Motor neuron (in vitro differentiated cells): Measurements from ENCODE around the gene KDELR1. TPM values are rescaled to one million over a fixed set of nuclear protein-coding genes. Genes with fewer than 3 reads are reported as not detected.
A peak's percentile ranks its signal among the peaks of the same experiment; 100 is the strongest.

Experiments used
- ATAC-seq, 8 experiments: fragments of 200-7000 bp; cut with Tn5 transposase; replicated peaks in 6 of 8; 2 replicates each; pipeline ENCODE4 v1.8.0; 2021; ENCODE audit warnings: mild to moderate bottlenecking in 8 of 8, moderate library complexity in 8 of 8
- H3K27ac ChIP-seq, 2 donors: fragments of 250-450 bp; sonication (Bioruptor Pico); 2 replicates each; pipeline ENCODE4 v1.9.0; 2021; ENCODE audit warnings: antibody characterized with exemption in 2 of 2, mild to moderate bottlenecking in 2 of 2, moderate library complexity in 1 of 2
- H3K4me1 ChIP-seq, 2 donors: fragments of 250-450 bp; sonication (Bioruptor Pico); replicated peaks in 1 of 2; 2 replicates each; pipeline ENCODE4 v1.6.1; 2021; ENCODE audit warnings: antibody characterized with exemption in 2 of 2, mild to moderate bottlenecking in 2 of 2, moderate library complexity in 1 of 2
- H3K4me3 ChIP-seq, 5 donors: fragments of 250-450 bp; sonication (Bioruptor Pico); 2 replicates each; pipeline ENCODE4 v1.9.0; 2021; ENCODE audit warnings: antibody characterized with exemption in 5 of 5, mild to moderate bottlenecking in 5 of 5, moderate library complexity in 4 of 5
- WGBS, 10 experiments: fragments of 450-650 bp; shearing (Covaris generic); methylation state at CpG; one replicate each; pipeline ENCODE4 v1.0.0; 2022; 5-methylcytosine and 5-hydroxymethylcytosine counted together
- in situ Hi-C, 9 experiments: fragments of 400-800 bp; cut with MboI; loops; one replicate each; pipeline ENCODE4 v1.15.0; 2021; ENCODE audit warnings: low sequenced_read_pairs in 9 of 9, low pct_unique_long_range_greater_than_20kb in 2 of 9; ENCODE audit not compliant: unreplicated experiment in 9 of 9
- total RNA-seq, 8 experiments: library from RNA; unstranded; fragments of 300-600 nt; gene quantifications; 2 replicates each; pipeline versions ENCODE4 v1.2.3 to v1.2.4, GENCODE V29; 2022

The KDELR1 gene
- total RNA-seq, 8 experiments from 2014 or later, result 79.6 to 120 (median 96.8) TPM

GRCh38 chr19:48362716-48363499, 28.4 kb downstream of the KDELR1 start:
- 17 to 100% (median 86%) methylated on average over 1 to 6 of the region's 26 CpGs; no CpG with 5 or more reads in 3 of the 10 experiments for WGBS, 10 experiments
- H3K4me3 ChIP-seq, result peak overlapping the region; percentile 22 to 34 (median 28)

GRCh38 chr19:48361912-48362311, 29.4 kb downstream of the KDELR1 start:
- 50 to 100% (median 82%) methylated on average over 1 to 3 of the region's 3 CpGs; no CpG with 5 or more reads in 4 of the 10 experiments for WGBS, 10 experiments
- no peak for ATAC-seq
- in situ Hi-C loops, result no loop called here
- Histone ChIP-seq H3K4me3 (no peak overlapping the region), H3K4me1 (peaks cover 0 to 9% of the 10 kb centered on the region in 2 donors), H3K27ac (no peak overlapping the region)

More at GRCh38 chr19:48362716-48363499, 28.4 kb downstream of the KDELR1 start:
- peak; percentile 76 to 88 (median 82) for ATAC-seq
- peak overlapping the region; percentile 85 to 88 for H3K27ac ChIP-seq
- peaks cover 0 to 9% of the 10 kb centered on the region in 2 donors for H3K4me1 ChIP-seq
- in situ Hi-C loops, result no loop called here

- Histone ChIP-seq H3K4me3 (no peak overlapping the region), H3K4me1 (peaks cover 4 to 18% of the 10 kb centered on the region in 2 donors), H3K27ac (no peak overlapping the region)
- in situ Hi-C loops, result no loop called here
- WGBS, 10 experiments, result 88 to 100% (median 100%) methylated on average over 1 to 3 of the region's 5 CpGs; no CpG with 5 or more reads in 7 of the 10 experiments
- no peak for ATAC-seq
Measured at GRCh38 chr19:48359123-48359522, 32.2 kb downstream of the KDELR1 start.

- H3K27ac ChIP-seq, result no peak overlapping the region
- ATAC-seq, result peak in 5 of 8 experiments; percentile 18 to 73 (median 48)
- in situ Hi-C loops, result no loop called here
- H3K4me1 ChIP-seq, result peaks cover 4 to 13% of the 10 kb centered on the region in 2 donors
- WGBS, 10 experiments, result 0 to 83% (median 47%) methylated on average over 1 to 9 of the region's 12 CpGs; no CpG with 5 or more reads in 4 of the 10 experiments
- no peak overlapping the region for H3K4me3 ChIP-seq
Measured at GRCh38 chr19:48355365-48355954, 35.9 kb downstream of the KDELR1 start.

GRCh38 chr19:48354332-48354992, 36.9 kb downstream of the KDELR1 start:
- ATAC-seq, result peak in 5 of 8 experiments; percentile 39 to 60 (median 54)

GRCh38 chr19:48353677-48354076, 37.7 kb downstream of the KDELR1 start:
- H3K4me3 ChIP-seq, result no peak overlapping the region
- no peak for ATAC-seq
- no peak overlapping the region for H3K27ac ChIP-seq
- in situ Hi-C loops, result no loop called here
- H3K4me1 ChIP-seq, result peaks cover 4 to 13% of the 10 kb centered on the region in 2 donors
- WGBS, 10 experiments, result 57 to 100% (median 96%) methylated on average over 1 to 5 of the region's 5 CpGs; no CpG with 5 or more reads in 2 of the 10 experiments

More at GRCh38 chr19:48354332-48354992, 36.9 kb downstream of the KDELR1 start:
- 20 to 98% (median 53%) methylated on average over 2 to 9 of the region's 15 CpGs; no CpG with 5 or more reads in 4 of the 10 experiments for WGBS, 10 experiments
- Histone ChIP-seq H3K4me3 (no peak overlapping the region), H3K27ac (no peak overlapping the region), H3K4me1 (peaks cover 4 to 13% of the 10 kb centered on the region in 2 donors)
- in situ Hi-C loops, result no loop called here

GRCh38 chr19:48351341-48351752, 40.0 kb downstream of the KDELR1 start:
- in situ Hi-C loops, result no loop called here
- peak in 4 of 8 experiments; percentile 34 to 98 (median 96) for ATAC-seq
- WGBS, 10 experiments, result 17 to 100% (median 87%) methylated on average over 1 to 3 of the region's 8 CpGs; no CpG with 5 or more reads in 6 of the 10 experiments
- no peak overlapping the region for H3K27ac ChIP-seq
- H3K4me1 ChIP-seq, result peaks cover 4 to 16% of the 10 kb centered on the region in 2 donors
- H3K4me3 ChIP-seq, result no peak overlapping the region

GRCh38 chr19:48350856-48351255, 40.5 kb downstream of the KDELR1 start:
- ATAC-seq, result peak in 1 of 8 experiments; percentile 3
- WGBS, 10 experiments, result 20 to 96% (median 50%) methylated on average over 1 to 5 of the region's 5 CpGs; no CpG with 5 or more reads in 6 of the 10 experiments
- Histone ChIP-seq H3K27ac (no peak overlapping the region), H3K4me1 (peaks cover 4 to 16% of the 10 kb centered on the region in 2 donors), H3K4me3 (no peak overlapping the region)
- in situ Hi-C loops, result no loop called here

- in situ Hi-C loops, result no loop called here
- no peak overlapping the region for H3K4me3 ChIP-seq
- H3K27ac ChIP-seq, result no peak overlapping the region
- H3K4me1 ChIP-seq, result peaks cover 0 to 3% of the 10 kb centered on the region in 2 donors
- ATAC-seq, result no peak
- WGBS, 10 experiments, result 90 to 100% (median 93%) methylated on average over 2 to 5 of the region's 7 CpGs; no CpG with 5 or more reads in 4 of the 10 experiments
Measured at GRCh38 chr19:48348737-48349136, 42.6 kb downstream of the KDELR1 start.

GRCh38 chr19:48348045-48348444, 43.3 kb downstream of the KDELR1 start:
- peaks cover 0 to 3% of the 10 kb centered on the region in 2 donors for H3K4me1 ChIP-seq
- in situ Hi-C loops, result no loop called here
- peak in 5 of 8 experiments; percentile 18 to 64 (median 29) for ATAC-seq
- 20 to 90% (median 69%) methylated on average over 1 to 3 of the region's 5 CpGs; no CpG with 5 or more reads in 5 of the 10 experiments for WGBS, 10 experiments
- H3K27ac ChIP-seq, result no peak overlapping the region
- H3K4me3 ChIP-seq, result no peak overlapping the region

GRCh38 chr19:48346191-48346590, 45.2 kb downstream of the KDELR1 start:
- Histone ChIP-seq H3K27ac (no peak overlapping the region), H3K4me3 (no peak overlapping the region), H3K4me1 (peaks cover 0 to 3% of the 10 kb centered on the region in 2 donors)
- ATAC-seq, result no peak
- in situ Hi-C loops, result no loop called here
- WGBS, 10 experiments, result 70 to 100% (median 88%) methylated on average over 1 to 2 of the region's 2 CpGs; no CpG with 5 or more reads in 3 of the 10 experiments

GRCh38 chr19:48344892-48345291, 46.5 kb downstream of the KDELR1 start:
- no peak overlapping the region for H3K27ac ChIP-seq
- 70 to 94% (median 91%) methylated on average over 2 to 3 of the region's 6 CpGs; no CpG with 5 or more reads in 6 of the 10 experiments for WGBS, 10 experiments
- in situ Hi-C loops, result no loop called here
- peaks cover 0 to 3% of the 10 kb centered on the region in 2 donors for H3K4me1 ChIP-seq
- H3K4me3 ChIP-seq, result no peak overlapping the region
- ATAC-seq, result peak in 1 of 8 experiments; percentile 59
